ENCODE measurements around the gene CYP4A22. TPM values are rescaled to one million over a fixed set of nuclear protein-coding genes. Genes with fewer than 3 reads are reported as not detected.

Gene CYP4A22
- total and polyA plus RNA-seq, 9 of the 15 experiments (the other 6 are each of a cell fraction or from before 2014, with no cell fraction given): 0.07 TPM; not detected in 8

- 67% methylated on average over 12 of the region's 12 CpGs for WGBS (ENCODE audit: insufficient coverage, low coverage, missing lambda C conversion rate)
- H4K20me1 ChIP-seq (replicated peaks; ENCODE audit: control insufficient read depth, insufficient read depth, low read length): no peaks in the 10 kb centered on the region
- no peaks in the 10 kb centered on the region for H3K9me1 ChIP-seq (ENCODE audit: control insufficient read depth, insufficient read depth, low read length)
- ChIA-PET CTCF (ENCODE audit: low intra/inter-chr PET ratio) (no interaction called here), POLR2A (interaction anchor here (0.5 to 1.5 kb wide), 4 partner anchors 8 to 32 kb away, joined by 3 to 6 read pairs (median 4); no protein-coding TSS in a partner anchor)
- DNase-seq (ENCODE audit: extremely low read depth in 1 of 4, low spot score in 3 of 4) (no peak), FAIRE-seq (no peak), ATAC-seq (no peak)
- H3K4me2 ChIP-seq (ENCODE audit: insufficient read depth, low read length): no peak overlapping the region
- peaks cover 40 to 72% of the 10 kb centered on the region in 2 experiments for H3K4me1 ChIP-seq (replicated peaks in 1 of 2; ENCODE audit: control insufficient read depth in 2 of 2, insufficient read depth in 2 of 2, low read length in 2 of 2)
- peak overlapping the region in 1 of 2 experiments; percentile 74; a peak in 2 of 4 replicates for H3K9ac ChIP-seq (ENCODE audit: insufficient read depth in 1 of 2, low read depth in 2 of 2, low read length in 2 of 2)
- peak overlapping the region; percentile 22; the same call in 1 of the 2 replicates for H2AFZ ChIP-seq (ENCODE audit: low read depth, low read length)
- intact Hi-C loops (cut with micrococcal nuclease): no loop called here
- no peaks in the 10 kb centered on the region for H3K36me3 ChIP-seq (ENCODE audit: control insufficient read depth, insufficient read depth, low read length)
- no TSS peak for BruUV-seq (replicated peaks)
- TF ChIP-seq ZNF780A (CRISPR knock-in tag; IDR thresholded peaks at IDR 0.05) (no peak), ZNF561 (CRISPR knock-in tag; conservative IDR thresholded peaks at IDR 0.05) (no peak), TFAP4 (CRISPR knock-in tag; IDR thresholded peaks at IDR 0.05; ENCODE audit: borderline replicate concordance) (0 out of 2 replicates have a peak, but pooled peaks have one; percentile 32), HNRNPLL (IDR thresholded peaks at IDR 0.05; ENCODE audit: low read depth, low read length, poor library complexity, severe bottlenecking) (peak; percentile 12)
- in situ Hi-C loops (cut with MboI): loop anchor here (10.0 kb wide), 1 partner anchor 517 kb away; no protein-coding TSS in a partner anchor
- H3K4me3 ChIP-seq: no peak overlapping the region
- no peaks in the 10 kb centered on the region for H3K79me2 ChIP-seq (ENCODE audit: control insufficient read depth, insufficient read depth, low read length)
- H3K27ac ChIP-seq (ENCODE audit: extremely low read depth, low read depth, low read length): no peak overlapping the region
- H3K9me3 ChIP-seq (replicated peaks; ENCODE audit: control insufficient read depth, insufficient read depth, low read depth, low read length): no peaks in the 10 kb centered on the region
- no peaks in the 10 kb centered on the region for H3K27me3 ChIP-seq (ENCODE audit: control insufficient read depth in 2 of 2, insufficient read depth in 2 of 2, low read length in 2 of 2)
These were observed 50.1 kb downstream of the CYP4A22 start for GRCh38 chr1:47187231-47187925.

All from K562 (cell line).